Skeletal muscle cell (primary cell): ENCODE results near the gene NPVF.

Experiments used
- DNase-seq: peaks from one replicate; pipeline ENCODE4 v3.0.0-alpha.2; 2010; ENCODE audit warnings: low read depth
- H3K4me3 ChIP-seq: 2 replicates; pipeline ENCODE4 v1.5.1; 2011; ENCODE audit warnings: low read depth, mild to moderate bottlenecking, control low read depth, low read length, moderate library complexity

Gene NPVF

GRCh38 chr7:25180592-25180923, 47.7 kb downstream of the NPVF start:
- no peak for DNase-seq
- H3K4me3 ChIP-seq: peak overlapping the region; percentile 67

- DNase-seq: peak; percentile 33
- peak overlapping the region; percentile 67 for H3K4me3 ChIP-seq
Measured at GRCh38 chr7:25179771-25180591, 48.3 kb downstream of the NPVF start.

- DNase-seq: no peak
Measured at GRCh38 chr7:25179325-25179724, 49.0 kb downstream of the NPVF start.

More at GRCh38 chr7:25179325-25179724, 49.0 kb downstream of the NPVF start:
- peak overlapping the region; percentile 67 for H3K4me3 ChIP-seq
